ENCODE measurements around the gene USF1. TPM values are rescaled to one million over a fixed set of nuclear protein-coding genes. Genes with fewer than 3 reads are reported as not detected.
A peak's percentile ranks its signal among the peaks of the same experiment; 100 is the strongest.

The USF1 gene
- total RNA-seq, 2 donors from 2014 or later: 57.9 to 69.4 TPM

GRCh38 chr1:161071886-161072371, 26.2 kb upstream of the USF1 start:
- Histone ChIP-seq H3K9me3 (no peaks in the 10 kb centered on the region), H3K27ac (no peak overlapping the region), H3K36me3 (no peaks in the 10 kb centered on the region), H3K4me1 (ENCODE audit: control insufficient read depth in 1 of 2, low read depth in 2 of 2) (no peaks in the 10 kb centered on the region), H3K4me3 (no peak overlapping the region), H3K27me3 (replicated peaks; ENCODE audit: insufficient read depth) (no peaks in the 10 kb centered on the region)
- no peak for DNase-seq (ENCODE audit: low spot score)
- no peak for ATAC-seq (ENCODE audit: insufficient number of reproducible peaks, low FRiP score, low read depth)
- peak; percentile 32 for TF ChIP-seq CTCF (IDR thresholded peaks at IDR 0.05)

GRCh38 chr1:161070761-161071160, 25.0 kb upstream of the USF1 start:
- no peaks in the 10 kb centered on the region for H3K27me3 ChIP-seq (replicated peaks; ENCODE audit: insufficient read depth)
- no peak for ATAC-seq (ENCODE audit: insufficient number of reproducible peaks, low FRiP score, low read depth)

GRCh38 chr1:161069731-161070270, 24.0 kb upstream of the USF1 start, which contains the start of gene ARHGAP30:
Gene ARHGAP30 (minus strand): TSS chr1:161069891. CDS start chr1:161069624, 267 bp downstream.
- no peaks in the 10 kb centered on the region for H3K4me1 ChIP-seq (ENCODE audit: control insufficient read depth in 1 of 2, low read depth in 2 of 2)
- no peak for TF ChIP-seq CTCF (IDR thresholded peaks at IDR 0.05)
- no peak for DNase-seq (ENCODE audit: low spot score)
- no peaks in the 10 kb centered on the region for H3K27me3 ChIP-seq (replicated peaks; ENCODE audit: insufficient read depth)
- H3K4me3 ChIP-seq: peak within 1 kb of the TSS; percentile 63
- H3K27ac ChIP-seq: peak within 1 kb of the TSS; percentile 12 to 36
- no peaks in the 10 kb centered on the region for H3K9me3 ChIP-seq
- no peaks in the 10 kb centered on the region for H3K36me3 ChIP-seq
- ATAC-seq (ENCODE audit: insufficient number of reproducible peaks, low FRiP score, low read depth): no peak

More at GRCh38 chr1:161070761-161071160, 25.0 kb upstream of the USF1 start:
- no peak overlapping the region for H3K4me3 ChIP-seq
- H3K27ac ChIP-seq: no peak overlapping the region
- H3K36me3 ChIP-seq: no peaks in the 10 kb centered on the region
- TF ChIP-seq CTCF (IDR thresholded peaks at IDR 0.05): no peak
- no peaks in the 10 kb centered on the region for H3K9me3 ChIP-seq
- H3K4me1 ChIP-seq (ENCODE audit: control insufficient read depth in 1 of 2, low read depth in 2 of 2): no peaks in the 10 kb centered on the region
- no peak for DNase-seq (ENCODE audit: low spot score)

GRCh38 chr1:161069241-161069640, 23.5 kb upstream of the USF1 start:
- Histone ChIP-seq H3K4me1 (ENCODE audit: control insufficient read depth in 1 of 2, low read depth in 2 of 2) (no peaks in the 10 kb centered on the region), H3K27ac (peak overlapping the region; percentile 12 to 36), H3K4me3 (peak overlapping the region; percentile 63), H3K36me3 (no peaks in the 10 kb centered on the region), H3K27me3 (replicated peaks; ENCODE audit: insufficient read depth) (no peaks in the 10 kb centered on the region), H3K9me3 (no peaks in the 10 kb centered on the region)
- DNase-seq (ENCODE audit: low spot score): no peak
- no peak for TF ChIP-seq CTCF (IDR thresholded peaks at IDR 0.05)
- no peak for ATAC-seq (ENCODE audit: insufficient number of reproducible peaks, low FRiP score, low read depth)

- Histone ChIP-seq H3K4me3 (peak overlapping the region; percentile 63), H3K4me1 (ENCODE audit: control insufficient read depth in 1 of 2, low read depth in 2 of 2) (no peaks in the 10 kb centered on the region), H3K36me3 (no peaks in the 10 kb centered on the region), H3K27ac (peak overlapping the region; percentile 12 to 17), H3K27me3 (replicated peaks; ENCODE audit: insufficient read depth) (no peaks in the 10 kb centered on the region), H3K9me3 (no peaks in the 10 kb centered on the region)
- DNase-seq (ENCODE audit: low spot score): no peak
- TF ChIP-seq CTCF (IDR thresholded peaks at IDR 0.05): no peak
- ATAC-seq (ENCODE audit: insufficient number of reproducible peaks, low FRiP score, low read depth): no peak
Measured at GRCh38 chr1:161068306-161069234, 22.8 kb upstream of the USF1 start.
